ES-I3 (cell line): ENCODE results near the gene ALG11.
"Not testable (repeated sequence)": the region's sequence is repeated elsewhere in the genome, so short reads cannot be mapped to it uniquely, and the experiment has no call there.

Experiments
- H3K36me3 ChIP-seq: 2 replicates; pipeline ENCODE4 v1.6.1; 2013; ENCODE audit warnings: mild to moderate bottlenecking, low read length, control low read depth, moderate library complexity; ENCODE audit not compliant: insufficient read depth
- H3K4me1 ChIP-seq: 2 replicates; pipeline ENCODE4 v1.6.1; 2013; ENCODE audit warnings: mild to moderate bottlenecking, control low read depth, low read length; ENCODE audit not compliant: insufficient read depth
- H3K9ac ChIP-seq: 2 replicates; pipeline ENCODE4 v1.6.1; 2013; ENCODE audit warnings: low read depth, mild to moderate bottlenecking, low read length, moderate library complexity
- H3K9me3 ChIP-seq: 2 replicates; pipeline ENCODE4 v1.6.1; 2013; ENCODE audit warnings: mild to moderate bottlenecking, low read length, moderate library complexity; ENCODE audit not compliant: control insufficient read depth, insufficient read depth

ALG11 gene

GRCh38 chr13:51983292-51983691 lies 28.9 kb upstream of the ALG11 start:
- not testable (repeated sequence) for H3K36me3 ChIP-seq, H3K4me1 ChIP-seq, H3K9ac ChIP-seq, H3K9me3 ChIP-seq

GRCh38 chr13:51984904-51985303 lies 27.3 kb upstream of the ALG11 start:
- H3K4me1 ChIP-seq, H3K9me3 ChIP-seq, H3K36me3 ChIP-seq, H3K9ac ChIP-seq: not testable (repeated sequence)

GRCh38 chr13:51988988-51989618 lies 23.1 kb upstream of the ALG11 start:
- Histone ChIP-seq H3K4me1 (no peaks in the 10 kb centered on the region), H3K36me3 (no peaks in the 10 kb centered on the region), H3K9me3 (no peaks in the 10 kb centered on the region), H3K9ac (no peak overlapping the region)

- Histone ChIP-seq H3K9ac (no peak overlapping the region), H3K9me3 (no peaks in the 10 kb centered on the region), H3K36me3 (no peaks in the 10 kb centered on the region), H3K4me1 (peaks cover 4% of the 10 kb centered on the region; the same call in 1 of the 2 replicates)
Measured at GRCh38 chr13:51993713-51994112, 18.5 kb upstream of the ALG11 start.

GRCh38 chr13:51995677-51996551 lies 16.3 kb upstream of the ALG11 start:
- H3K9me3 ChIP-seq: no peaks in the 10 kb centered on the region
- no peaks in the 10 kb centered on the region for H3K36me3 ChIP-seq
- H3K4me1 ChIP-seq: peaks cover 9% of the 10 kb centered on the region; the same call in 1 of the 2 replicates
- H3K9ac ChIP-seq: no peak overlapping the region

- Histone ChIP-seq H3K36me3 (no peaks in the 10 kb centered on the region), H3K4me1 (peaks cover 11% of the 10 kb centered on the region), H3K9ac (no peak overlapping the region), H3K9me3 (no peaks in the 10 kb centered on the region)
Measured at GRCh38 chr13:51996641-51997040, 15.6 kb upstream of the ALG11 start.

- H3K36me3 ChIP-seq: no peaks in the 10 kb centered on the region
- H3K9me3 ChIP-seq: no peaks in the 10 kb centered on the region
- H3K4me1 ChIP-seq: peaks cover 11% of the 10 kb centered on the region
- H3K9ac ChIP-seq: no peak overlapping the region
Measured at GRCh38 chr13:51997186-51997585, 15.0 kb upstream of the ALG11 start.

- Histone ChIP-seq H3K9me3 (no peaks in the 10 kb centered on the region), H3K36me3 (no peaks in the 10 kb centered on the region), H3K9ac (no peak overlapping the region), H3K4me1 (peaks cover 11% of the 10 kb centered on the region)
Measured at GRCh38 chr13:51997641-51998330, 14.4 kb upstream of the ALG11 start.

GRCh38 chr13:51998723-51999509 lies 13.3 kb upstream of the ALG11 start:
- Histone ChIP-seq H3K4me1 (peaks cover 11% of the 10 kb centered on the region), H3K36me3 (no peaks in the 10 kb centered on the region), H3K9me3 (no peaks in the 10 kb centered on the region), H3K9ac (no peak overlapping the region)

- Histone ChIP-seq H3K9me3 (no peaks in the 10 kb centered on the region), H3K9ac (no peak overlapping the region), H3K36me3 (no peaks in the 10 kb centered on the region), H3K4me1 (peaks cover 11% of the 10 kb centered on the region)
Measured at GRCh38 chr13:51999510-51999911, 12.7 kb upstream of the ALG11 start.

- H3K36me3 ChIP-seq: no peaks in the 10 kb centered on the region
- no peak overlapping the region for H3K9ac ChIP-seq
- H3K4me1 ChIP-seq: peaks cover 11% of the 10 kb centered on the region
- H3K9me3 ChIP-seq: no peaks in the 10 kb centered on the region
Measured at GRCh38 chr13:51999921-52000320, 12.3 kb upstream of the ALG11 start.

- Histone ChIP-seq H3K9me3 (no peaks in the 10 kb centered on the region), H3K9ac (no peak overlapping the region), H3K4me1 (peaks cover 11% of the 10 kb centered on the region), H3K36me3 (no peaks in the 10 kb centered on the region)
Measured at GRCh38 chr13:52001120-52001731, 11.0 kb upstream of the ALG11 start.

GRCh38 chr13:52002361-52002760 lies 9.8 kb upstream of the ALG11 start:
- no peaks in the 10 kb centered on the region for H3K9me3 ChIP-seq
- no peaks in the 10 kb centered on the region for H3K36me3 ChIP-seq
- H3K4me1 ChIP-seq: peaks cover 11% of the 10 kb centered on the region
- H3K9ac ChIP-seq: no peak overlapping the region

GRCh38 chr13:52003541-52003940 lies 8.7 kb upstream of the ALG11 start:
- Histone ChIP-seq H3K4me1 (peaks cover 9% of the 10 kb centered on the region), H3K36me3 (no peaks in the 10 kb centered on the region), H3K9me3 (no peaks in the 10 kb centered on the region), H3K9ac (no peak overlapping the region)
